Activated CD4-positive, alpha-beta T cell treated with anti-CD3 and anti-CD28 coated beads for 1 hour (primary cell): Measurements from ENCODE around the gene TOP1.

Experiments used
- DNase-seq: peaks from one replicate; pipeline ENCODE4 v3.0.0-alpha.2; 2020

The TOP1 gene

GRCh38 chr20:41038149-41038877, 9.7 kb downstream of the TOP1 start:
- DNase-seq = no peak

- no peak for DNase-seq
Measured at GRCh38 chr20:41038878-41039404, 10.3 kb downstream of the TOP1 start.

GRCh38 chr20:41040855-41041254, 12.2 kb downstream of the TOP1 start:
- DNase-seq = no peak

GRCh38 chr20:41041693-41042092, 13.1 kb downstream of the TOP1 start:
- no peak for DNase-seq

GRCh38 chr20:41044409-41045062, 15.9 kb downstream of the TOP1 start:
- DNase-seq = no peak

- no peak for DNase-seq
Measured at GRCh38 chr20:41045671-41046070, 17.0 kb downstream of the TOP1 start.

- no peak for DNase-seq
Measured at GRCh38 chr20:41046716-41047115, 18.1 kb downstream of the TOP1 start.

GRCh38 chr20:41047279-41047974, 18.8 kb downstream of the TOP1 start:
- DNase-seq = no peak

- no peak for DNase-seq
Measured at GRCh38 chr20:41047975-41048305, 19.3 kb downstream of the TOP1 start.

- DNase-seq = no peak
Measured at GRCh38 chr20:41048461-41049301, 20.1 kb downstream of the TOP1 start.

GRCh38 chr20:41049451-41049850, 20.8 kb downstream of the TOP1 start:
- DNase-seq = no peak

- no peak for DNase-seq
Measured at GRCh38 chr20:41050361-41051008, 21.9 kb downstream of the TOP1 start.

GRCh38 chr20:41051009-41051825, 22.6 kb downstream of the TOP1 start:
- no peak for DNase-seq

GRCh38 chr20:41052742-41053419, 24.3 kb downstream of the TOP1 start:
- no peak for DNase-seq

- no peak for DNase-seq
Measured at GRCh38 chr20:41054070-41054846, 25.6 kb downstream of the TOP1 start.

GRCh38 chr20:41054847-41055230, 26.2 kb downstream of the TOP1 start:
- DNase-seq = no peak

GRCh38 chr20:41055679-41056078, 27.1 kb downstream of the TOP1 start:
- DNase-seq = no peak

- DNase-seq = no peak
Measured at GRCh38 chr20:41057999-41058673, 29.5 kb downstream of the TOP1 start.
